Measurements from ENCODE around the gene MLXIP.
"Not testable (repeated sequence)": the region's sequence is repeated elsewhere in the genome, so short reads cannot be mapped to it uniquely, and the experiment has no call there.

Gene MLXIP

DNA sequence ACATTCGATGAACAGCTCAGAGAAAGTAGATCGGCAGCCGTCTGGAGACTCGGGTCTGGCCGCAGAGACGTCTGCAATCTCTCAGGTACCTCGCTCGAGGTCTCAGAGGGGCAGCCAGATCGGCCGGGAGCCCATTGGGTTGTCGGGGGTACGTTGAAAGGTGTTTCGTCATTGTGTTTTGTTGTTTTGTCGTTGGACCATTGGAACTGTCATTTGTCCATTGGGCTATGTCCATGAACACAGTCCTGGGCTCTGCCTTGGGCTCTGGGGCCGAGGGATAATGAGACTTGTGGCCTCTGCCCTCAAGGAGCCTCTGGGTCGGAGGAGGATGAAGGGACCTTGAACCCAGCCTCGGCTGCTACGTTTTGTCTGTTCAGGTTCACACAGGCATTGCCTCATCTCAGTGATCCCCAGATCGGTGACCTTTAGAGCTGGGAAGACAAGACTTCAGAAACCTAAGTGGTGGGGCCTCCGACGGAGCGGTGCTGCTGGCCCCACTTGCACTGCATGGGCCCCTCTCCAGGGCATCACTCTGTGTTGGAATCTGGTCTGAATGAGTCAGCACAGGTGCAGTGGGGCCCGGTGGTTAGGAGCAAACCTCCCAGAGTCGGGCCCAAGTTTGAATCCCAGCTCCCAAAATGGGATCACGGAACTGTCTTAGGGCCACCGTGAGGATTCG, 23.6 kb upstream of the MLXIP start:
- no peak for DNase-seq

GRCh38 chr12:122056406-122056805, 22.1 kb upstream of the MLXIP start:
- DNase-seq, result not testable (repeated sequence)

DNA sequence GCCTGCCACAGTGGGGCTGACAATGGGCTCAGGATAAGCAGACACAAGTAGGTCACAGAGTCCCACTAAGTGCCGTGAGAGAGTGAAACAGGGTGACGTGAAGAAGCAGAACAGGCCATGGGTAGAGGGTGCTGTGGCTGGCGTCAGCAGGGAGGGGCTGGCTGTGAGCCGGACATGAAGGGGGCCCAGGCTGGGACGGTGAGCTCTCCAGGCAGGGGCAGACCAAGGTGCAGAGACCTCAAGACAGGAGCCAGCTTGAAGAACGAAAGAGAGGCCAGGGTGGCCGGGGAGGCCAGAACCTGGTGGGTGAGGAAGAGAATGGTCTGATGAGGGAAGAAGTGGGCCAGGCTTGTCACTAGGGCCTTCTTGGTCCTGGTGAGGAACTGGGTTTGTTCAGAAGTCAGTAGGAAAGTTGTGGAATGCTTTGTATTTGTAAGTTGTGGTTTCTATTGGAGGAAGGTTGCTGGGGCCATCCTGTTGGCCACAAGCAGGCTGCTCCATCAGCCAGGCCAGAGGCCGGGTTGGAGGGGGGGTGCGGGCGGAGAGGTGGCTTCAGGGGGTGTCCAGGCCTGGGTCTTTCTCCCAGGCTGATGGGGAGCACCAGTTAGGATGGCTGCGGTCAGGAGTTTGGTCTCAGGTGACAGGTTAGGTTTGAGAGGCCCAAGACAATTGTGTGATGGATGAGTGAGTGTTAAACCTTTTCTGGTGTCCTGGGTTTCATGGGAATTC, 21.4 kb upstream of the MLXIP start:
- no peak for DNase-seq

GRCh38 chr12:122057769-122058168, 20.8 kb upstream of the MLXIP start:
- DNase-seq, result no peak

GRCh38 chr12:122058549-122059149, 19.9 kb upstream of the MLXIP start:
- no peak for DNase-seq

DNA sequence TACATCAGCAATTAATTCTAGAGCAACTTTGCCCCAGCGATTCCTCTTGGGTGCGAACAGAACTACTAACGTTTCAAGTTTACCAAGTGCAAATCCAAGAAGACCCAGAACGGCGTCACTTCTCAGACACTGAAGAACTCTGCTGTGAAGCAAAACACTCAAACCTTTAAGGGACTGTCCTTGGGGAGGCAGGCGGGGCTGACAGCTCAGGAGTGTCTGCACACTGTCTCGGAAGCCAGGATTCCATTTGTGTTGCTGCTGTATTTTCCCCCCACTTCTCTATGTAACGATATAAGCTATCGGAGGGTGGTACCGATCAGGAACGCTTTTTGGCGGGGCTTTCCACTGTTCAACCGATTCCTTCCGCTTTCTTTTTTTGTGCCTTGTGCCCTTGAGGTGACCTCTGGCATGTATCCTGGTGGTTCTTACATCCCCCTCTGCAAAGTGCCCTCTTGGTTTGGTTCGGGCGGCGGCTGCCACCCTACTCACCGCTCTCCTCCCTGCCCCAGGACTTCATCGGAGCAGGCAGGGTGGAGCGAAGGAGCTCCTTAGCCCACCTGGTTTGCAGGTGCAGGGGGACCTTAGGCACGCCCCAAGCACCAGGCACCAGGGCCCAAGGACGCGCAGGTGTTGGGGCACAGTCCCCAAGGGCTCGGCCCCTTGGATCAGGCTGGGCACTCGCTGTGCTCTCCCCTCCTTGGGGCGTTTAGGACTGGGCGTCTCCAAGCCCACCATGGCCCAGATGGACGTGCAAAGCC, 19.2 kb upstream of the MLXIP start:
- no peak for DNase-seq

DNA sequence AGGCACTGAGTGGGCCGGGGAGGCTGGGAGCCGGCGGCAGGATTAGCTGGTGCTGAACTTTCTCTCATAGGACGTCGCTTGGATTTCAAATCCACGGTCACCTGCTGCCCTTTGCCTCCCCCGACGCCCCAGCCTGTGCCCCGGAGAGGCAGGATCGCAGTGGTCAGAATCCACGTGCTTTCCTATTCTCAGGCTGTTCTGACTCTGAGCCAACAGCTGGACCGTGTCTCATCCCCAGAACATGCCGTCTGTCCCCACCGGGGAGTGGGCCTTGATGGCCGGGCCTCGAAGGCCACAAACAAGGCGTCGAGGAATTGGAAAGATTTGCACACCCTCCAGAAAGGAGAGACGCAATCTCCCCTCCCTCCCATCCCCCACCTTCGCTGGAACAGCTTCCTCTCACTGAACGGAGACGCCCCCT, 18.5 kb upstream of the MLXIP start:
- no peak for DNase-seq

- no peak for DNase-seq
Observed at GRCh38 chr12:122061253-122061652, 17.3 kb upstream of the MLXIP start.

DNA sequence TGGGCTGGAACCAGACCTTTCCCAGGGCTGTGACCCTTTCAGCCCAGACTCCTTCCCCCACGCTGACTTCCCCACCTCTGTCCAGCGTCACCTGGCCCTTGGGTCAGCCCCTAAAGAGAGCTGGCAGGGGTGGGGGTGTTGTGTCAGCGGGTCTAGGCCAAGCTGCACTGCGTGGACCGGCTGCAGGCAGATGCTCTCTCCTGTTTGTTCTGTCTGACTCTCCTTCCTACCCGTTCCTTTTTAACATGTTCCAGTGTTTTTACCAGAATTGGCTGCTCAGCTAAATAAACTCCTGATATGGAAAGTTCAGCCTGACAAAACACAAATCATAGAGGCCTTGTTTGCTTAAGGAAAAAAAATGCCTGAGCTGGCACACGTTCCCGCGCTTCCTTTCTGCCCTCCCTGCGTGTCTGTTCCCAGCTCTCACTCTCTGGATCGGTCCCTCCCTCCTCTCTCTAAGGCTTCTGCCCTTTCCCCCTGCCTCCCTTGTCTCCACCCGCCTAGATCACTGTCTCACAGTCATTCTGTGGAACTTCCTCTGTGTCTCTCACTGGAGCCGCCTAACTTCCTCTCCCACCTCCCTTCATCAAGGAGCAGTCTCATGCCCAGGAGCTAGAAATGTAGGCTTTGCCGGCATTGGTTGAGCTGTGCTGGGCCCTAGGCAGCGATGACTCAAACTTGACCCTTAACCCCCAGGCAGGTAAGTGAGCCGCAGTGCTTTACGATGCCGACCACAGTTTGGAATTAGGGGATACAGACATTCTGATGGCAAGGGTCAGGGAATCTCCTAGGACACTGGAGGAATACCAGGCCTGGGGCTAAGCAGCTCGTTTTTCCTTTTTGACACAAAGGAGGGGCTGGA, 15.5 kb upstream of the MLXIP start:
- DNase-seq, result peak; percentile 100

DNA sequence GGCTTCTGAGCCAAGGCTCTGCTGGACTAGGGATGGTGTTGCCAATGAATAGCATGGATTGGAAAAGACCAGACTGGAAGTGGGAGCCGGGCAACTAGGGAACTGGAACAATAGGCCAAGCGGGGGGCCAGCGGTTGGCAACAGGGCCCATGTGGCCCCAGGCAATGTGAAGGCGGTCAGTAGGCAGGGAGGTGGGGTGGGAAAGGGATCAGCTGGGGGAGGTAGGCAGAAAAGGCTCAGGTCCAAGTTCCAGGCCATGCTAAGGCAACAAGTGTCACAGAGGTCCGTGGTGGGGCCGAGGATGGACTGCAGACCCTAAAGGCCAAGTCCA, 14.9 kb upstream of the MLXIP start:
- DNase-seq, result no peak

GRCh38 chr12:122064025-122064777, 14.4 kb upstream of the MLXIP start:
- peak; percentile 100 for DNase-seq

DNA sequence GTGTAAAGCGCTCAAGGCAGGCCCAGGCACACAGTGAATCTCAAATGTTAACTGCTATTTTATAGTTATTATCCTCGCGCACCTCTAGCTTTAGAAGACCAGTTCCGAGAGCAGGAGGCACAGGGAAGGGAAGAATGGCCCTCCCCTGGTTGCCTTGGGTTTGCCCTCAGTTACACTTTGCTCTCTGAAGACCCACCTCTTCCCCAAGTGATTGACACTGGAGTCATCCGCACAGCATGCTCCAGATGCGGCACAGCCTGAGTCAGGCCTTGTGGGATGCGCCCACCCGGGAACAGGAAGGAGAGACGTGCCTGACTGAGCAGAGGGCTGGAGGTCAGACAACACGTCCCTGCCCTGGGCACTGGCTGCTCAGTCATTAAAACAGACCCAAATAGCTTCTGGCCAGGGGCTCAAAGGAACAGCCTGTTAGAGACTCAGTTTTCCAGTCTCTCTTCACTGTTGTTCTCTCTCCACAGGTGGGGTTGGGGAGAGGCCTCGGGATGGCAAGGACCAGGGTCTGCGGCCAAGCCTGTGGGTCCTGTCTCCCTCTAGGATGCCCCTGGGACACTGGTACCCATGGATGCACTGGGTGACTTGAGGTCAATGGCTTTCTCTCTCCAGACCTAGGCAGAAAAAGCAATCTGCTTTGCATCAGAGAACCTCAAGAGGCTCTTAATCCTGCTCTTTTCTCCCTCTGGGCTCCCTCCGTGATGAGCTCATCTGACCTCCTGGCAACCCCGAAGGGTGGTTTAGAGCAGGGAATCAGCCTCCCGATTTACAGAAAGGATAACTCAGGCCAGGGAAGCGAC, 13.6 kb upstream of the MLXIP start:
- DNase-seq, result peak; percentile 99

DNA sequence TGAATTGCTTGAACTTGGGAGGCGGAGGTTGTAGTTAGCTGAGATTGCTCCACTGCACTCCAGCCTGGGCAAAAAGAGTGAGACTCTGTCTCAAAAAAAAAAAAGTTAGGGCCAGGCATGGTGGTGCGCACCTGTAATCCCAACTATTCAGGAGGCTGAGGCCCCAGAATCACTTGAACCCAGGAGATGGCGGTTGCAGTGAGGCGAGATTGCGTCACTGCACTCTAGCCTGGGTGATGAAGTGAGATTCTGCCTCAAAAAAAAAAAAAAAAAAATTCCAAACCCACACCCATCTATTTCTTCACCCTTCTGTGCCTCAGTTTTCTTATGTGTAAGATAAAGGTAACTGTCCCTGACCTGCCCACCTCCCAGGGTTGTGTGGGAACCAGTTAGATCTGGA, 11.0 kb upstream of the MLXIP start:
- DNase-seq, result no peak

GRCh38 chr12:122067966-122068365, 10.6 kb upstream of the MLXIP start:
- no peak for DNase-seq

- peak; percentile 83 for DNase-seq
Observed at GRCh38 chr12:122072031-122072970, 6.3 kb upstream of the MLXIP start.

DNA sequence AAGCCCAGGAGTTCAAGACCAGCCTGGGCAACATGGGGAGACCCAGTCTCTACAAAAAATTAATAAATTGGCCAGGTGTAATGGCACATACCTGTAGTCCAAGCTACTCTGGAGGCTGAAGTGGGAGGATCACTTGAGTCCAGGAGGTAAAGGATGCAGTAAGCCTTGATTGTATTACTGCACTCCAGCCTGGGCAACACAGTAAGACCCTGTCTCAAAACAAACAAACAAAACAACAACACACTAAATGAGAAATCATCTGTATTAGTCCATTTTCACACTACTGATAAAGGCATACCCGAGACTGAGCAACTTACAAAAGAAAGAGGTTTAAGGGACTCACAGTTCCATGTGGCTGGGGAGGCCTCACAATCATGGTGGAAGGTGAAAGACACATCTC, 4.7 kb upstream of the MLXIP start:
- DNase-seq, result no peak

DNA sequence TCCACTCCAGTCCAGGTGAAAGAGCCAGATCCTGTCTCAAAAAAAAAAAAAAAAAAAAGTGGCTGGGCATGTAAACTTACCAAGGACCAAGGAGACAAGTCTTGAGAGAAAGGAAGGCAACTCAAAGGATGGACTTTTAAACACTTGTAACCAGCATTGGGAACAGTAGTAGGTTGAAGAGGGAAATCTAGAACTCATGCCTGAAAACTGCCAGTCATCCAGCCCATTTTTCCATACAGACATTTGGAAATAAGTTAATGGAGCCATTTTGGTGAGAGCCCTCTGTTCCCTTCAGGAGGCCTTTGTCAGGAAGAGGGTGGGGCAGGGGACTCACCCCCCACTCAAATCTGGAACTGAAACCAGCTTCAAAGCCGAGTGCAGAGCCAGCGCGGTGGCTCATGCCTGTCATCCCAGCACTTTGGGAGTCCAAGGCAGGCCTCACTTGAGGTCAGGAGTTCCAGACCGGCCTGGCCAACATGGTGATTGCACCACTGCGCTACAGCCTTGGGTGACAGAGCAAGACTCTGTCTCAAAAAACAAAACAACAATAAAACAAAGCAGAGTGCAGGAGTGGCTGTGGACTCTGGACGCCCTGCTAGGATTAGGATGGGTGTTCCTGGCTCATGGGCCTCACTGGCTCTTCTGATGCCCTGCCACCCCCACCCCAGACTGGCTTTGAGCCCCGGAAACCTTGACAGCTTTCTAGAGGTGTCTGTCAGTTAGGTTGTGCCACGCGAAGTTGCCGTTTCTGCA, 1.6 kb upstream of the MLXIP start:
- DNase-seq, result no peak

DNA sequence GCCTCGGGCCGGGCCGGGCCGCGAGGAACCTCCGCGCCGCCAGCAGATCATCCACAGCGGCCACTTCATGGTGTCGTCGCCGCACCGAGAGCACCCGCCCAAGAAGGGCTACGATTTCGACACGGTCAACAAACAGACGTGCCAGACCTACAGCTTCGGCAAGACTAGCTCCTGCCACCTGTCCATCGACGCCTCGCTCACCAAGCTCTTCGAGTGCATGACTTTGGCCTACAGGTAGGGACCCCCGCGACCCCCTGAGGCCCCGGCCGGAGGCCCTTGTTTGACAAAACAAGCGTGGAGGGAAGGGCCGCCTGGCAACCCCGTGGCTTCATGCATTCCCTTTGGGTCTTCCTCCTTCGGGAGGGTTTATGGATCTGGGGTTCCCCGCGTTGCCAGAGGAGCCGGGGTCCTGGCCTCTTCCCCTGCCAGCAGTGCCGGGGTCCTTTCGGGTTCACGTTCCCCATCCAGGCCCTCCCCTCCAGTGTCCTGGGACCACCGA, 526 bp downstream of the MLXIP start:
- peak; percentile 72 for DNase-seq

Measured in islet precursor cell (in vitro differentiated cells).